MG63 (cell line): ENCODE results near the gene ADAMTS8. TPM values are rescaled to one million over a fixed set of nuclear protein-coding genes. Genes with fewer than 3 reads are reported as not detected.

Experiments
- total RNA-seq: library from RNA; depleted of rRNA; stranded (reverse); fragments of >200 nt; shearing (Covaris generic); gene quantifications from 2 replicates; pipeline ENCODE4 v1.2.3, GENCODE V29; 2014; ENCODE audit warnings: low replicate concordance; rRNA removed

ADAMTS8 gene
- total RNA-seq, 1 experiment from 2014 or later = 2.6 TPM

Other genes starting within 250 kb of the ADAMTS8 start
- gene ZBTB44, start 113.7 kb downstream of the ADAMTS8 start, total RNA-seq = 17.8 and 18.5 TPM in 2 replicates
- 1.2 and 2.1 TPM in 2 replicates for gene ADAMTS15, start 20.0 kb upstream of the ADAMTS8 start, total RNA-seq